ENCODE data around the gene CUL2.

Gene CUL2

GRCh38 chr10:34969171-34969570, 121.0 kb downstream of the CUL2 start:
- H3K9me3 Mint-ChIP-seq (ENCODE audit: low read depth): no peaks in the 10 kb centered on the region
- H3K27ac Mint-ChIP-seq: no peak overlapping the region
- no peak overlapping the region for H3K4me3 Mint-ChIP-seq
- no peaks in the 10 kb centered on the region for H3K4me1 Mint-ChIP-seq (ENCODE audit: low read depth)
- H3K36me3 Mint-ChIP-seq: no peaks in the 10 kb centered on the region
- no peaks in the 10 kb centered on the region for H3K27me3 Mint-ChIP-seq

GRCh38 chr10:34967335-34967880, 122.7 kb downstream of the CUL2 start:
- Mint-ChIP-seq H3K27me3 (no peaks in the 10 kb centered on the region), H3K4me3 (no peak overlapping the region), H3K9me3 (ENCODE audit: low read depth) (no peaks in the 10 kb centered on the region), H3K36me3 (no peaks in the 10 kb centered on the region), H3K27ac (no peak overlapping the region), H3K4me1 (ENCODE audit: low read depth) (no peaks in the 10 kb centered on the region)

- Mint-ChIP-seq H3K27me3 (no peaks in the 10 kb centered on the region), H3K4me3 (no peak overlapping the region), H3K36me3 (no peaks in the 10 kb centered on the region), H3K9me3 (ENCODE audit: low read depth) (no peaks in the 10 kb centered on the region), H3K4me1 (ENCODE audit: low read depth) (no peaks in the 10 kb centered on the region), H3K27ac (no peak overlapping the region)
Measured at GRCh38 chr10:34966451-34966850, 123.7 kb downstream of the CUL2 start.

GRCh38 chr10:34966040-34966439, 124.1 kb downstream of the CUL2 start:
- H3K36me3 Mint-ChIP-seq: no peaks in the 10 kb centered on the region
- no peaks in the 10 kb centered on the region for H3K4me1 Mint-ChIP-seq (ENCODE audit: low read depth)
- no peaks in the 10 kb centered on the region for H3K9me3 Mint-ChIP-seq (ENCODE audit: low read depth)
- no peak overlapping the region for H3K4me3 Mint-ChIP-seq
- H3K27me3 Mint-ChIP-seq: no peaks in the 10 kb centered on the region
- H3K27ac Mint-ChIP-seq: no peak overlapping the region

- H3K27me3 Mint-ChIP-seq: no peaks in the 10 kb centered on the region
- no peaks in the 10 kb centered on the region for H3K4me1 Mint-ChIP-seq (ENCODE audit: low read depth)
- no peaks in the 10 kb centered on the region for H3K36me3 Mint-ChIP-seq
- no peak overlapping the region for H3K4me3 Mint-ChIP-seq
- H3K9me3 Mint-ChIP-seq (ENCODE audit: low read depth): no peaks in the 10 kb centered on the region
- H3K27ac Mint-ChIP-seq: no peak overlapping the region
Measured at GRCh38 chr10:34964166-34964800, 125.9 kb downstream of the CUL2 start.

GRCh38 chr10:34962866-34963265, 127.3 kb downstream of the CUL2 start:
- Mint-ChIP-seq H3K9me3 (ENCODE audit: low read depth) (no peaks in the 10 kb centered on the region), H3K27ac (no peak overlapping the region), H3K4me3 (no peak overlapping the region), H3K4me1 (ENCODE audit: low read depth) (no peaks in the 10 kb centered on the region), H3K27me3 (no peaks in the 10 kb centered on the region), H3K36me3 (no peaks in the 10 kb centered on the region)

- Mint-ChIP-seq H3K27ac (no peak overlapping the region), H3K27me3 (no peaks in the 10 kb centered on the region), H3K9me3 (ENCODE audit: low read depth) (no peaks in the 10 kb centered on the region), H3K36me3 (no peaks in the 10 kb centered on the region), H3K4me1 (ENCODE audit: low read depth) (no peaks in the 10 kb centered on the region), H3K4me3 (no peak overlapping the region)
Measured at GRCh38 chr10:34960983-34961382, 129.2 kb downstream of the CUL2 start.

GRCh38 chr10:34959786-34960185, 130.4 kb downstream of the CUL2 start:
- H3K36me3 Mint-ChIP-seq: no peaks in the 10 kb centered on the region
- no peaks in the 10 kb centered on the region for H3K27me3 Mint-ChIP-seq
- H3K27ac Mint-ChIP-seq: no peak overlapping the region

GRCh38 chr10:34959321-34959720, 130.8 kb downstream of the CUL2 start:
- Mint-ChIP-seq H3K9me3 (ENCODE audit: low read depth) (no peaks in the 10 kb centered on the region), H3K4me1 (ENCODE audit: low read depth) (no peaks in the 10 kb centered on the region), H3K27ac (no peak overlapping the region), H3K36me3 (no peaks in the 10 kb centered on the region), H3K27me3 (no peaks in the 10 kb centered on the region), H3K4me3 (no peak overlapping the region)

More at GRCh38 chr10:34959786-34960185, 130.4 kb downstream of the CUL2 start:
- Mint-ChIP-seq H3K4me1 (ENCODE audit: low read depth) (no peaks in the 10 kb centered on the region), H3K4me3 (no peak overlapping the region), H3K9me3 (ENCODE audit: low read depth) (no peaks in the 10 kb centered on the region)
